AG09319 (cell line): ENCODE data around the gene PIGP.
A peak's percentile ranks its signal among the peaks of the same experiment; 100 is the strongest.

Experiments used
- DNase-seq: peaks from one replicate; pipeline ENCODE4 v3.0.0-alpha.2; 2010; ENCODE audit warnings: low read depth; ENCODE audit errors: extremely low read depth
- CTCF ChIP-seq: IDR thresholded peaks from 2 replicates; pipeline ENCODE4 v1.5.1; 2011; ENCODE audit warnings: low read depth, mild to moderate bottlenecking, inconsistent platforms, low read length, moderate library complexity

The PIGP gene

GRCh38 chr21:37064841-37065240, 8.0 kb downstream of the PIGP start:
- no peak for DNase-seq
- no peak for TF ChIP-seq CTCF

- DNase-seq = no peak
- no peak for TF ChIP-seq CTCF
Observed at GRCh38 chr21:37063433-37063832, 9.4 kb downstream of the PIGP start.

GRCh38 chr21:37062593-37062935, 10.3 kb downstream of the PIGP start:
- TF ChIP-seq CTCF = no peak
- no peak for DNase-seq

- no peak for DNase-seq
- TF ChIP-seq CTCF = no peak
Observed at GRCh38 chr21:37061926-37062592, 10.8 kb downstream of the PIGP start.

GRCh38 chr21:37060296-37060695, 12.6 kb downstream of the PIGP start:
- DNase-seq = peak; percentile 82

GRCh38 chr21:37059181-37059580, 13.7 kb downstream of the PIGP start:
- no peak for TF ChIP-seq CTCF
- no peak for DNase-seq

More at GRCh38 chr21:37060296-37060695, 12.6 kb downstream of the PIGP start:
- TF ChIP-seq CTCF = peak; percentile 31

GRCh38 chr21:37058261-37058660, 14.6 kb downstream of the PIGP start:
- DNase-seq = no peak
- TF ChIP-seq CTCF = no peak
